H1 (cell line): ENCODE measurements around the gene TEX36. TPM values are rescaled to one million over a fixed set of nuclear protein-coding genes. Genes with fewer than 3 reads are reported as not detected.
"Not testable (repeated sequence)": the region's sequence is repeated elsewhere in the genome, so short reads cannot be mapped to it uniquely, and the experiment has no call there.

ENCODE experiments used
- CTCF ChIA-PET: fragments of 300-600 bp; sonication (Branson Sonifier 250); formaldehyde crosslinking; loops from one replicate; lab custom pipeline; 2021; ENCODE audit not compliant: partially characterized antibody; lab: Charles Lee
- POLR2A ChIA-PET: fragments of 300-600 bp; sonication (Branson Sonifier 250); formaldehyde crosslinking; loops from one replicate; lab custom pipeline; 2021; ENCODE audit warnings: inconsistent platforms; ENCODE audit not compliant: partially characterized antibody; lab: Charles Lee
- DNase-seq, 2 experiments: peaks; one replicate each; pipeline versions ENCODE4 v3.0.0 to v3.0.0-alpha.2; 2010 to 2022; ENCODE audit warnings: low spot score in 2 of 2, low read depth in 1 of 2, mixed read lengths in 1 of 2
- FAIRE-seq: peaks from 2 replicates; lab custom pipeline; 2011; peaks lifted over from hg19 to GRCh38; lab: Jason Lieb, UNC
- H2AFZ ChIP-seq: 2 replicates; pipeline ENCODE4 v1.8.1; 2012; ENCODE audit warnings: low read length, inconsistent platforms
- H2AK5ac ChIP-seq: 2 replicates; pipeline ENCODE4 v1.6.1; 2013; ENCODE audit warnings: low read depth, low read length
- H2BK120ac ChIP-seq: replicated peaks from 2 replicates; pipeline ENCODE3; 2013; ENCODE audit warnings: low read depth, low read length, inconsistent platforms
- H2BK12ac ChIP-seq: 2 replicates; pipeline ENCODE4 v1.6.1; 2013; ENCODE audit warnings: low read depth, low read length
- H2BK15ac ChIP-seq: 2 replicates; pipeline ENCODE4 v1.6.1; 2013; ENCODE audit warnings: low read length
- H2BK20ac ChIP-seq: 2 replicates; pipeline ENCODE4 v1.6.1; 2013; ENCODE audit warnings: low read length
- H2BK5ac ChIP-seq: 2 replicates; pipeline ENCODE4 v1.6.1; 2013; ENCODE audit warnings: low read depth, low read length
- H3K14ac ChIP-seq: 2 replicates; pipeline ENCODE4 v1.6.1; 2013; ENCODE audit warnings: inconsistent platforms; ENCODE audit not compliant: insufficient read length
- H3K18ac ChIP-seq: 2 replicates; pipeline ENCODE4 v1.6.1; 2013; ENCODE audit warnings: low read length; ENCODE audit errors: extremely low read depth
- H3K23ac ChIP-seq: 2 replicates; pipeline ENCODE4 v1.6.1; 2013; ENCODE audit warnings: inconsistent platforms; ENCODE audit not compliant: insufficient read length
- H3K23me2 ChIP-seq: 2 replicates; pipeline ENCODE4 v1.6.1; 2013; ENCODE audit warnings: low read depth, low read length
- H3K27ac ChIP-seq: 2 replicates; pipeline ENCODE4 v1.6.1; 2011; ENCODE audit warnings: low read depth, low read length, inconsistent platforms
- H3K27me3 ChIP-seq, 4 experiments: replicated peaks in 1 of 4; 1 replicate in 1 of 4; 2 replicates in 3 of 4; pipeline versions ENCODE4 v1.6.1 to v1.8.1; 2011 to 2013; ENCODE audit warnings: low read length in 3 of 4, mild to moderate bottlenecking in 3 of 4, inconsistent platforms in 2 of 4, mixed read lengths in 2 of 4, moderate library complexity in 1 of 4; ENCODE audit not compliant: control insufficient read depth in 3 of 4, insufficient read depth in 3 of 4; ENCODE audit errors: extremely low read depth in 1 of 4
- H3K36me3 ChIP-seq, 4 experiments: 2 replicates each; pipeline versions ENCODE4 v1.6.1 to v1.8.1; 2011 to 2013; ENCODE audit warnings: mild to moderate bottlenecking in 4 of 4, low read length in 3 of 4, moderate library complexity in 2 of 4, control low read depth in 1 of 4, inconsistent platforms in 1 of 4; ENCODE audit not compliant: insufficient read depth in 4 of 4, control insufficient read depth in 2 of 4
- H3K4ac ChIP-seq: replicated peaks from 2 replicates; pipeline ENCODE3; 2013; ENCODE audit warnings: low read length, low read depth, mixed read lengths, inconsistent platforms; ENCODE audit not compliant: insufficient read length
- H3K4me1 ChIP-seq, 4 experiments: replicated peaks in 1 of 4; 1 replicate in 1 of 4; 2 replicates in 3 of 4; pipeline versions ENCODE4 v1.6.1 to v1.8.1; 2011 to 2013; ENCODE audit warnings: low read length in 3 of 4, inconsistent platforms in 2 of 4, mixed read lengths in 1 of 4; ENCODE audit not compliant: insufficient read depth in 4 of 4, control insufficient read depth in 3 of 4
- H3K4me2 ChIP-seq, 2 experiments: 2 replicates each; pipeline versions ENCODE4 v1.6.1 to v1.8.1; 2011 to 2013; ENCODE audit warnings: low read depth in 2 of 2, low read length in 2 of 2, control low read depth in 1 of 2, inconsistent platforms in 1 of 2, mild to moderate bottlenecking in 1 of 2; ENCODE audit not compliant: insufficient read depth in 1 of 2
- H3K4me3 ChIP-seq, 4 experiments: fragments of 200-600, 300-600 bp in 1 of 4; sonication (generic), shearing (Covaris generic), sonication (Bioruptor Twin) in 1 of 4; 2 replicates each; pipeline versions ENCODE4 v1.5.1 to v1.8.1; 2011 to 2016; ENCODE audit warnings: low read length in 4 of 4, low read depth in 3 of 4, control low read depth in 2 of 4, inconsistent platforms in 2 of 4, mild to moderate bottlenecking in 2 of 4, mixed read lengths in 1 of 4, moderate library complexity in 1 of 4; ENCODE audit not compliant: insufficient read depth in 2 of 4; ENCODE audit errors: extremely low read depth in 1 of 4
- H3K56ac ChIP-seq: replicated peaks from 2 replicates; pipeline ENCODE3; 2013; ENCODE audit warnings: low read depth, mild to moderate bottlenecking, mixed read lengths, low read length, inconsistent platforms; ENCODE audit not compliant: insufficient read length
- H3K79me1 ChIP-seq: 2 replicates; pipeline ENCODE4 v1.6.1; 2013; ENCODE audit warnings: low read depth, low read length, control low read depth
- H3K79me2 ChIP-seq, 2 experiments: 2 replicates each; pipeline versions ENCODE4 v1.6.1 to v1.8.1; 2012 to 2013; ENCODE audit warnings: low read length in 2 of 2, mild to moderate bottlenecking in 2 of 2, inconsistent platforms in 1 of 2; ENCODE audit not compliant: insufficient read depth in 2 of 2, control insufficient read depth in 1 of 2
- H3K9ac ChIP-seq, 4 experiments: replicated peaks in 1 of 4; 1 replicate in 1 of 4; 2 replicates in 3 of 4; pipeline versions ENCODE4 v1.6.1 to v1.8.1; 2011 to 2013; ENCODE audit warnings: low read depth in 3 of 4, low read length in 3 of 4, control low read depth in 2 of 4, mild to moderate bottlenecking in 2 of 4, moderate library complexity in 2 of 4, inconsistent platforms in 1 of 4; ENCODE audit errors: extremely low read depth in 1 of 4
- H3K9me3 ChIP-seq, 2 experiments: 2 replicates each; pipeline versions ENCODE4 v1.6.1 to v1.8.1; 2012 to 2013; ENCODE audit warnings: mild to moderate bottlenecking in 2 of 2, moderate library complexity in 2 of 2, control low read depth in 1 of 2, inconsistent platforms in 1 of 2, low read depth in 1 of 2, low read length in 1 of 2, mixed read lengths in 1 of 2; ENCODE audit not compliant: insufficient read depth in 2 of 2
- H4K20me1 ChIP-seq, 2 experiments: replicated peaks in 1 of 2; 2 replicates each; pipeline versions ENCODE3 to v1.8.1; 2011 to 2013; ENCODE audit warnings: inconsistent platforms in 2 of 2, low read length in 2 of 2, mild to moderate bottlenecking in 1 of 2; ENCODE audit not compliant: insufficient read depth in 2 of 2, control insufficient read depth in 1 of 2
- H4K5ac ChIP-seq: 2 replicates; pipeline ENCODE4 v1.6.1; 2013; ENCODE audit warnings: low read length, low read depth, mixed read lengths, inconsistent platforms; ENCODE audit not compliant: insufficient read length
- H4K8ac ChIP-seq: 2 replicates; pipeline ENCODE4 v1.8.0; 2013; ENCODE audit warnings: mild to moderate bottlenecking, moderate library complexity, low read length, inconsistent platforms; ENCODE audit not compliant: insufficient read depth; ENCODE audit errors: extremely low read depth
- H4K91ac ChIP-seq: replicated peaks from 2 replicates; pipeline ENCODE3; 2013; ENCODE audit warnings: low read length, mixed read lengths, inconsistent platforms; ENCODE audit not compliant: insufficient read length
- BCL11A ChIP-seq, 2 experiments: IDR thresholded peaks; one replicate each; pipeline ENCODE4 v1.6.1; 2011; ENCODE audit warnings: low read depth in 2 of 2, low read length in 2 of 2, mild to moderate bottlenecking in 2 of 2
- RAD21 ChIP-seq, 2 experiments: IDR thresholded peaks in 1 of 2; conservative IDR thresholded peaks in 1 of 2; 2 replicates each; pipeline ENCODE4 v1.6.1; 2011; ENCODE audit warnings: low read depth in 2 of 2, low read length in 2 of 2, improper control_type of control experiment in 1 of 2, inconsistent platforms in 1 of 2, mild to moderate bottlenecking in 1 of 2, moderate library complexity in 1 of 2
- WGBS, 2 experiments: shearing (Covaris generic) in 1 of 2; methylation state at CpG; one replicate each; pipeline versions ENCODE4 v1.1.6 to v1.1.7; 2013 to 2015; ENCODE audit warnings: low lambda C conversion rate in 2 of 2, mixed read lengths in 2 of 2, inconsistent platforms in 1 of 2, low coverage in 1 of 2, missing lambda C conversion rate in 1 of 2; ENCODE audit not compliant: insufficient replicate concordance in 2 of 2, insufficient coverage in 1 of 2, insufficient read length in 1 of 2; ENCODE audit errors: extremely low coverage in 1 of 2, missing lambda C conversion rate in 1 of 2; 5-methylcytosine and 5-hydroxymethylcytosine counted together
- polyA plus RNA-seq, 7 experiments: library from polyadenylated mRNA; depleted of rRNA in 3 of 7; stranded (reverse) in 5 of 7; unstranded in 2 of 7; fragments of >200 nt in 5 of 7; fragments of 200-250 nt in 2 of 7; gene quantifications; 1 replicate in 5 of 7; 2 replicates in 1 of 7; 4 replicates in 1 of 7; pipeline versions ENCODE4 v1.2.1 to v1.2.3, GENCODE V29; 2011 to 2013; ENCODE audit warnings: missing spikeins in 2 of 7, mixed read lengths in 2 of 7
- total RNA-seq: library from RNA; stranded (reverse); fragmentation: NEBNext Ultra II Directional; extraction: Animal tissue kit (Norgen Biotek cat#: 25700); gene quantifications from 2 replicates; pipeline ENCODE4 v1.2.1, GENCODE V29; 2021

The TEX36 gene
- total and polyA plus RNA-seq, 2 of the 8 experiments (the other 6 are each of a cell fraction or from before 2014, with no cell fraction given), result not detected

GRCh38 chr10:125656523-125656922, 26.4 kb downstream of the TEX36 start:
- CTCF ChIA-PET, result interaction anchor here (1.0 kb wide), 1 partner anchor 95 kb away, joined by 3 read pairs; no protein-coding TSS in a partner anchor

GRCh38 chr10:125653113-125653512, 29.9 kb downstream of the TEX36 start:
- H3K27me3 ChIP-seq, H3K9ac ChIP-seq, H3K14ac ChIP-seq, H4K8ac ChIP-seq, POLR2A ChIA-PET, H3K9me3 ChIP-seq, H3K23ac ChIP-seq, H3K4me1 ChIP-seq, H2BK12ac ChIP-seq, H3K18ac ChIP-seq, H3K23me2 ChIP-seq, H4K5ac ChIP-seq, H3K56ac ChIP-seq, CTCF ChIA-PET, DNase-seq, H2AK5ac ChIP-seq, H3K79me2 ChIP-seq, H3K4me2 ChIP-seq, H3K79me1 ChIP-seq, H3K4ac ChIP-seq, H4K20me1 ChIP-seq, H3K4me3 ChIP-seq, H4K91ac ChIP-seq, H2BK5ac ChIP-seq, H2BK20ac ChIP-seq, H3K36me3 ChIP-seq, H3K27ac ChIP-seq, H2BK15ac ChIP-seq, H2BK120ac ChIP-seq, H2AFZ ChIP-seq, FAIRE-seq: not testable (repeated sequence)
- WGBS, 2 experiments, result 75% methylated on average over 1 of the region's 2 CpGs; no CpG with 5 or more reads in 1 of the 2 experiments

More at GRCh38 chr10:125656523-125656922, 26.4 kb downstream of the TEX36 start:
- no peak overlapping the region for H3K23ac ChIP-seq
- H3K36me3 ChIP-seq, result no peaks in the 10 kb centered on the region
- no peak overlapping the region for H4K91ac ChIP-seq
- no peak for FAIRE-seq
- WGBS, 2 experiments, result 84% methylated on average over 3 of the region's 3 CpGs; no CpG with 5 or more reads in 1 of the 2 experiments
- H4K8ac ChIP-seq, result no peak overlapping the region
- no peak overlapping the region for H3K9ac ChIP-seq
- H2BK120ac ChIP-seq, result no peak overlapping the region
- H3K9me3 ChIP-seq, result no peaks in the 10 kb centered on the region
- no peak overlapping the region for H2AK5ac ChIP-seq
- H3K79me2 ChIP-seq, result no peaks in the 10 kb centered on the region
- no peaks in the 10 kb centered on the region for H3K23me2 ChIP-seq
- no peak overlapping the region for H3K4me2 ChIP-seq
- H4K20me1 ChIP-seq, result no peaks in the 10 kb centered on the region
- no peak overlapping the region for H2AFZ ChIP-seq
- POLR2A ChIA-PET, result no interaction called here
- no peak overlapping the region for H3K56ac ChIP-seq
- H2BK20ac ChIP-seq, result no peak overlapping the region
- H3K27me3 ChIP-seq, result no peaks in the 10 kb centered on the region
- H3K79me1 ChIP-seq, result no peaks in the 10 kb centered on the region
- H2BK12ac ChIP-seq, result no peak overlapping the region
- H4K5ac ChIP-seq, result no peak overlapping the region
- H2BK15ac ChIP-seq, result no peak overlapping the region
- H3K27ac ChIP-seq, result no peak overlapping the region; the same call in 1 of the 2 replicates
- no peak overlapping the region for H3K4me3 ChIP-seq
- H3K4ac ChIP-seq, result no peak overlapping the region
- H3K14ac ChIP-seq, result no peak overlapping the region
- H2BK5ac ChIP-seq, result no peak overlapping the region
- no peak overlapping the region for H3K18ac ChIP-seq
- no peak for DNase-seq
- TF ChIP-seq BCL11A (IDR thresholded peaks at IDR 0.05; ENCODE audit: low read depth in 2 of 2, low read length in 2 of 2) (no peak), RAD21 (IDR thresholded peaks at IDR 0.05 in 1 of 2, conservative IDR thresholded peaks at IDR 0.05 in 1 of 2; ENCODE audit: low read depth in 2 of 2, low read length in 2 of 2) (peak in 1 of 2 experiments; percentile 33; a peak in 2 of 4 replicates)
- H3K4me1 ChIP-seq, result no peaks in the 10 kb centered on the region; a peak in 1 of 7 replicates
